Upper lobe of left lung (tissue), 6 donors: Measurements from ENCODE around the gene CLK4. TPM values are rescaled to one million over a fixed set of nuclear protein-coding genes. Genes with fewer than 3 reads are reported as not detected.
A peak's percentile ranks its signal among the peaks of the same experiment; 100 is the strongest.

Source experiments
- ATAC-seq, 2 donors: fragments of 200-7000 bp; cut with Tn5 transposase; one replicate each; pipeline ENCODE4 v1.9.1; 2022; ENCODE audit warnings: mild to moderate bottlenecking in 2 of 2, moderate library complexity in 2 of 2; ENCODE audit not compliant: low FRiP score in 2 of 2
- DNase-seq, 2 donors: peaks; one replicate each; pipeline ENCODE4 v3.0.0-alpha.2; 2019 to 2020
- H3K27ac ChIP-seq, 4 donors: fragments of 200-600 bp; sonication (generic); one replicate each; pipeline ENCODE4 v1.5.1; 2016 to 2019
- H3K27me3 ChIP-seq, 4 donors: fragments of 200-600 bp; sonication (generic); one replicate each; pipeline ENCODE4 v1.5.1; 2017 to 2019
- H3K36me3 ChIP-seq, 4 donors: fragments of 200-600 bp; sonication (generic); one replicate each; pipeline ENCODE4 v1.5.1; 2016 to 2019
- H3K4me1 ChIP-seq, 4 donors: fragments of 200-600 bp; sonication (generic); one replicate each; pipeline ENCODE4 v1.5.1; 2018 to 2019
- H3K4me3 ChIP-seq, 4 donors: fragments of 200-600 bp; sonication (generic); one replicate each; pipeline ENCODE4 v1.5.1; 2017 to 2019; ENCODE audit warnings: mild to moderate bottlenecking in 2 of 4, moderate library complexity in 1 of 4
- H3K9me3 ChIP-seq, 4 donors: fragments of 200-600 bp; sonication (generic); one replicate each; pipeline ENCODE4 v1.5.1; 2018 to 2019
- EP300 ChIP-seq, 4 donors: sonication (generic); formaldehyde crosslinking; IDR thresholded peaks; one replicate each; pipeline ENCODE4 v1.5.1; 2017; ENCODE audit warnings: antibody characterized with exemption in 4 of 4, control low read depth in 2 of 4
- POLR2A ChIP-seq, 4 donors: fragments of 450-650 bp; IDR thresholded peaks; one replicate each; pipeline ENCODE4 v1.5.1; 2016 to 2017; ENCODE audit warnings: antibody characterized with exemption in 4 of 4, mild to moderate bottlenecking in 2 of 4
- POLR2AphosphoS5 ChIP-seq, 2 donors: sonication (generic); formaldehyde crosslinking; IDR thresholded peaks; one replicate each; pipeline ENCODE4 v1.5.1; 2017; ENCODE audit warnings: antibody characterized with exemption in 2 of 2
- WGBS, 2 donors: methylation state at CpG; one replicate each; pipeline ENCODE4 v1.1.5; 2017 to 2018; 5-methylcytosine and 5-hydroxymethylcytosine counted together
- total RNA-seq, 6 donors: library from RNA; depleted of rRNA in 4 of 6; stranded (reverse); fragments of >200 nt in 4 of 6; gene quantifications; one replicate each; pipeline versions ENCODE4 v1.1.0 to v1.2.1, GENCODE V29; 2016 to 2021
- TF ChIP-seq, protein P1 (sequence below), 6 experiments: fragments of 450-650 bp in 4 of 6; fragments of 200-600 bp in 2 of 6; sonication (generic) in 2 of 6; IDR thresholded peaks; one replicate each; pipeline ENCODE4 v1.5.1; 2016 to 2019; ENCODE audit warnings: antibody characterized with exemption in 6 of 6
- donor health status: DM: no; HTN: no; CAD: no; lungs with moderate emphysema.
- donor health status: DM: no; HTN: yes; CAD: no; lungs with severe emphysema.

The CLK4 gene
- total RNA-seq, 6 donors from 2014 or later: 28.8 to 81.7 (median 35.0) TPM

DNA sequence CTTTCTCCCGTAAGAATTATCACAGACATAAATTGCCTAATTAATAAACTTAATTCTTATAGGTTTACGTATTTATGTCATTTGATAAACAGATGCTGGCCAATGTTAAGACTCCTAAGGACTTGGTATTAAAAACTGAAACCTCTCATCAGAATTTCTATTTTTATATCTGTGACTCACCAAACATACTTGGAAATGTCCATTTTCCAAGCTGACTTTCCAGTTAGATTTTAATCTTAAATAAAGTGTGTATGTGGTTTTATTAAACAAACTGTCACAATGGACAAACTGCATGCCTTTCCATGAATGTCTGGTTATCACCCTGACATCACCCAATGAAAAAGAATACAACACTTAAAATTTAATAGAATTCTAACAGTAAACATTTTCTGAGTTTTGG lies 24.1 kb downstream of the CLK4 start:
- H3K27me3 ChIP-seq: no peaks in the 10 kb centered on the region
- peaks cover 25 to 79% (median 62%) of the 10 kb centered on the region in 4 donors for H3K36me3 ChIP-seq
- TF ChIP-seq POLR2A (IDR thresholded peaks at IDR 0.05) (no peak), POLR2AphosphoS5 (IDR thresholded peaks at IDR 0.05) (no peak), EP300 (IDR thresholded peaks at IDR 0.05) (no peak)
- TF ChIP-seq, protein P1, sequence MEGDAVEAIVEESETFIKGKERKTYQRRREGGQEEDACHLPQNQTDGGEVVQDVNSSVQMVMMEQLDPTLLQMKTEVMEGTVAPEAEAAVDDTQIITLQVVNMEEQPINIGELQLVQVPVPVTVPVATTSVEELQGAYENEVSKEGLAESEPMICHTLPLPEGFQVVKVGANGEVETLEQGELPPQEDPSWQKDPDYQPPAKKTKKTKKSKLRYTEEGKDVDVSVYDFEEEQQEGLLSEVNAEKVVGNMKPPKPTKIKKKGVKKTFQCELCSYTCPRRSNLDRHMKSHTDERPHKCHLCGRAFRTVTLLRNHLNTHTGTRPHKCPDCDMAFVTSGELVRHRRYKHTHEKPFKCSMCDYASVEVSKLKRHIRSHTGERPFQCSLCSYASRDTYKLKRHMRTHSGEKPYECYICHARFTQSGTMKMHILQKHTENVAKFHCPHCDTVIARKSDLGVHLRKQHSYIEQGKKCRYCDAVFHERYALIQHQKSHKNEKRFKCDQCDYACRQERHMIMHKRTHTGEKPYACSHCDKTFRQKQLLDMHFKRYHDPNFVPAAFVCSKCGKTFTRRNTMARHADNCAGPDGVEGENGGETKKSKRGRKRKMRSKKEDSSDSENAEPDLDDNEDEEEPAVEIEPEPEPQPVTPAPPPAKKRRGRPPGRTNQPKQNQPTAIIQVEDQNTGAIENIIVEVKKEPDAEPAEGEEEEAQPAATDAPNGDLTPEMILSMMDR (IDR thresholded peaks at IDR 0.05): no peak

DNA sequence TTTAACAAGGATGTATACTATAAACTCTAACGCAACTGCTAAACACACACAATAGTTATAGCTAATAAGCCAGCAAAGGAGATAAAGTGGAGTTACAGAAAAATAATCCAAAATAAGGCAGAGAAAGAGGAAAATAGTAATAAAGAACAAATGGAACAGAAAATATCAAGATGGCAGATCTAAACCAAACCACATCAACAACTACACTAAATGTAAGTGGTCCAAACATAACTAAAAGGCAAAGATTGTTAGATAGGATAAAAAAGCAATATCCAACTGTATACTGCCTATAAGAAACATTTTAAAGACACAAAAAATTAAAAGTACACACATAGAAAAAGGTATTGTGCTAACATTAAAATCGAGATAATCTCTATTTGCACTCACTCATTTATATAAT lies 31.1 kb downstream of the CLK4 start:
- peaks cover 0 to 15% (median 8%) of the 10 kb centered on the region in 4 donors for H3K36me3 ChIP-seq
- ATAC-seq: no peak

More for the DNA sequence above, 24.1 kb downstream of the CLK4 start:
- Histone ChIP-seq H3K4me1 (peaks cover 0 to 4% (median 0%) of the 10 kb centered on the region in 4 donors), H3K27ac (no peak overlapping the region), H3K9me3 (no peaks in the 10 kb centered on the region), H3K4me3 (no peak overlapping the region)
- 88 to 90% methylated on average over 2 of the region's 2 CpGs for WGBS, 2 donors
- no peak for DNase-seq
- no peak for ATAC-seq

DNA sequence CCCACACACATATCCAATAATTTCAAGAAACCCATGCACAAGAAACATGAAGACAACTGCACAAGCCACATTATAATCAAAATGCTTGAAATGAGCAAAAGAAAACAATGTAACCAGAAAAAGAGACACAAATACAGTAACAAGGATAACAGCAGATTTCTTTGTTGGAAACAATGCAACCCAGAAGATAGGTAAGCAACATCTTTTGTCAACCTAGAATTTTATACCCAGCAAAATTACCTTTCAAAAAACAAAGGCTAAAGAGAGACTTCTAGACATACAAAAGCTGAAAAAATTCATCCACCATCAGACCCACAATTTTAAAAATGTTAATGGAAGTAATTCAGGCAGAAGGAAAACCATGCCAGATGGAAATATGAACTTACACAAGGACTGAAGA lies 31.7 kb downstream of the CLK4 start:
- Histone ChIP-seq H3K9me3 (peaks cover 0 to 17% (median 12%) of the 10 kb centered on the region in 4 donors), H3K4me1 (peaks cover 6 to 12% (median 8%) of the 10 kb centered on the region in 4 donors), H3K27me3 (peaks cover 0 to under 1% (median 0%) of the 10 kb centered on the region in 4 donors), H3K27ac (no peak overlapping the region), H3K4me3 (no peak overlapping the region), H3K36me3 (peaks cover 0 to 9% (median 5%) of the 10 kb centered on the region in 4 donors)
- ATAC-seq: no peak
- no peak for TF ChIP-seq POLR2A (IDR thresholded peaks at IDR 0.05)
- no peak for TF ChIP-seq POLR2AphosphoS5 (IDR thresholded peaks at IDR 0.05)
- TF ChIP-seq, protein P1 (IDR thresholded peaks at IDR 0.05): no peak
- no peak for TF ChIP-seq EP300 (IDR thresholded peaks at IDR 0.05)
- DNase-seq: no peak

More for the DNA sequence above, 31.1 kb downstream of the CLK4 start:
- TF ChIP-seq POLR2AphosphoS5 (IDR thresholded peaks at IDR 0.05) (no peak), POLR2A (IDR thresholded peaks at IDR 0.05) (no peak), EP300 (IDR thresholded peaks at IDR 0.05) (no peak)
- TF ChIP-seq, protein P1 (IDR thresholded peaks at IDR 0.05): no peak
- no peak for DNase-seq
- no peak overlapping the region for H3K27ac ChIP-seq
- no peaks in the 10 kb centered on the region for H3K27me3 ChIP-seq
- WGBS, 2 donors: 46 to 72% methylated on average over 2 of the region's 2 CpGs
- H3K4me1 ChIP-seq: peaks cover 0 to 6% (median 2%) of the 10 kb centered on the region in 4 donors
- no peak overlapping the region for H3K4me3 ChIP-seq
- H3K9me3 ChIP-seq: peaks cover 0 to 17% (median 12%) of the 10 kb centered on the region in 4 donors

DNA sequence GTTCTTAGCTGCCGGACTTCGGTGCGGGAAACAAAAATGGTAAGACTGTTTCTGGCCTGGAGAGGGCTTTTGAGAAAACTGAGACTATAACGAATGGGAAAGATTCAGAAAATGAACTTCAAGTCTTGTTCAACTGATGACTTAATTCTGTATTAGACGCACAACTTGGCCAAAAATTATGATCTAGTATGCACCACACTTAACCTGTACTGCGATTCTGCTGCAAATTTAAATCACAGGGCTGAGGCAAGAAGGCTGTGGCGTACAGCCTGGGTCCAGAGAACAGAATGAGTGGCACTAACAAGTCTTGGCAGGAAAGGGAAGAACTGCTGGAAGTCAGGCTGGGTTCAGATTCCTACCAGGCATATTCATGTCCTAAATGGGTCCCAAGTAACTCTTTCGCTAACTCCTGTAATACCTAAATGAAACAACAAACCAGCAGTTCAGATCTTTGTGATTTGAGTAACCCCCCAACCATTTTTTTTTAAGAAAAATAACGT lies 35.9 kb downstream of the CLK4 start:
- 35 to 41% methylated on average over 9 of the region's 9 CpGs for WGBS, 2 donors
- H3K4me1 ChIP-seq: peaks cover 15 to 36% (median 19%) of the 10 kb centered on the region in 4 donors

More for the DNA sequence above, 35.9 kb downstream of the CLK4 start:
- TF ChIP-seq, protein P1 (IDR thresholded peaks at IDR 0.05): no peak
- no peak for TF ChIP-seq EP300 (IDR thresholded peaks at IDR 0.05)
- no peak for TF ChIP-seq POLR2AphosphoS5 (IDR thresholded peaks at IDR 0.05)
- no peak for TF ChIP-seq POLR2A (IDR thresholded peaks at IDR 0.05)
- peaks cover 0 to 9% (median 4%) of the 10 kb centered on the region in 4 donors for H3K27me3 ChIP-seq
- DNase-seq (no peak), ATAC-seq (no peak)
- peaks cover 0 to 17% (median 9%) of the 10 kb centered on the region in 4 donors for H3K9me3 ChIP-seq
- peak overlapping the region in 2 of 4 donors; percentile 42 to 55 for H3K4me3 ChIP-seq
- no peaks in the 10 kb centered on the region for H3K36me3 ChIP-seq
- no peak overlapping the region for H3K27ac ChIP-seq
